Adrenal gland (tissue), 12 donors: ENCODE results near the gene LGALS16. TPM values are rescaled to one million over a fixed set of nuclear protein-coding genes. Genes with fewer than 3 reads are reported as not detected.
"Not testable (repeated sequence)": the region's sequence is repeated elsewhere in the genome, so short reads cannot be mapped to it uniquely, and the experiment has no call there.

Source experiments
- DNase-seq, 7 donors: peaks; one replicate each; pipeline ENCODE4 v3.0.0-alpha.2; 2019 to 2020
- H3K27ac ChIP-seq, 5 donors: fragments of 200-600 bp; sonication (generic) in 4 of 5; 1 replicate in 3 of 5; 2 replicates in 2 of 5; pipeline versions ENCODE4 v1.5.1 to v1.8.0; 2016 to 2020; ENCODE audit warnings: mild to moderate bottlenecking in 1 of 5
- H3K27me3 ChIP-seq: fragments of 200-600 bp; 2 replicates; pipeline ENCODE4 v1.8.0; 2021
- H3K36me3 ChIP-seq, 2 donors: fragments of 200-600 bp; replicated peaks in 1 of 2; 1 replicate in 1 of 2; 2 replicates in 1 of 2; pipeline versions ENCODE4 v1.5.1 to v1.8.0; 2018 to 2022
- H3K4me1 ChIP-seq, 2 donors: fragments of 200-600 bp; replicated peaks in 1 of 2; 1 replicate in 1 of 2; 2 replicates in 1 of 2; pipeline versions ENCODE4 v1.5.1 to v1.8.0; 2018 to 2021
- H3K4me3 ChIP-seq, 4 donors: fragments of 200-600 bp; sonication (generic) in 3 of 4; one replicate each; pipeline ENCODE4 v1.5.1; 2016 to 2018
- H3K9me3 ChIP-seq, 3 donors: fragments of 200-600 bp; sonication (generic) in 1 of 3; replicated peaks in 1 of 3; 1 replicate in 2 of 3; 2 replicates in 1 of 3; pipeline versions ENCODE4 v1.5.1 to v1.8.0; 2016 to 2021
- POLR2A ChIP-seq, 2 donors: fragments of 450-650 bp; IDR thresholded peaks; one replicate each; pipeline ENCODE4 v1.6.1; 2017; ENCODE audit warnings: antibody characterized with exemption in 2 of 2, mild to moderate bottlenecking in 2 of 2, moderate library complexity in 1 of 2
- WGBS, 4 donors: extraction: QIAGEN DNeasy Blood & Tissue Kit in 2 of 4; methylation state at CpG; one replicate each; pipeline versions ENCODE4 v1.1.5 to v1.1.7; 2013 to 2017; 5-methylcytosine and 5-hydroxymethylcytosine counted together
- intact Hi-C, 2 donors: fragments of 100-400 bp; cut with DNase I; formaldehyde crosslinking; loops; one replicate each; pipeline versions ENCODE4 v1.14.1 to v1.15.0; 2022 to 2023
- polyA plus RNA-seq, 3 donors: library from polyadenylated mRNA; stranded (reverse); fragments of 200-250 nt in 2 of 3; fragments of 350-450 nt in 1 of 3; fragmentation: Illumina TruSeq in 1 of 3; extraction: RNeasy Lipid Tissue Mini Kit (QIAGEN cat#74804) in 1 of 3; gene quantifications; one replicate each; pipeline ENCODE4 v1.2.3, GENCODE V29; 2013 to 2014
- total RNA-seq, 9 donors: library from RNA; depleted of rRNA in 4 of 9; stranded (reverse); fragments of >200 nt in 4 of 9; fragments of 120-200 nt in 1 of 9; fragmentation: NEBNext Ultra II Directional in 1 of 9; extraction: Animal tissue kit (Norgen Biotek cat#: 25700) in 1 of 9; gene quantifications; one replicate each; pipeline versions ENCODE4 v1.1.0 to v1.2.4, GENCODE V29; 2013 to 2023
- TF ChIP-seq, protein P1 (sequence below), 6 experiments: fragments of 450-650 bp in 4 of 6; fragments of 200-600 bp in 2 of 6; sonication (generic) in 1 of 6; IDR thresholded peaks; 1 replicate in 5 of 6; 2 replicates in 1 of 6; pipeline versions ENCODE4 v1.5.1 to v1.8.0; 2016 to 2021; ENCODE audit warnings: antibody characterized with exemption in 6 of 6, mild to moderate bottlenecking in 2 of 6, moderate library complexity in 1 of 6
- donor health status: healthy with polysubstance abuse.
- donor health status: Bipolar disorder and iron deficiency.
- donor health status: DM: yes; HTN: yes; CAD: no.
- donor health status: DM: no; HTN: no; CAD: no.
- donor health status: DM: no; HTN: no; CAD: no.
- donor health status: DM: yes; HTN: yes; CAD: no.

Gene LGALS16
- total and polyA plus RNA-seq, 12 donors = 1.4 TPM; not detected in 11

DNA sequence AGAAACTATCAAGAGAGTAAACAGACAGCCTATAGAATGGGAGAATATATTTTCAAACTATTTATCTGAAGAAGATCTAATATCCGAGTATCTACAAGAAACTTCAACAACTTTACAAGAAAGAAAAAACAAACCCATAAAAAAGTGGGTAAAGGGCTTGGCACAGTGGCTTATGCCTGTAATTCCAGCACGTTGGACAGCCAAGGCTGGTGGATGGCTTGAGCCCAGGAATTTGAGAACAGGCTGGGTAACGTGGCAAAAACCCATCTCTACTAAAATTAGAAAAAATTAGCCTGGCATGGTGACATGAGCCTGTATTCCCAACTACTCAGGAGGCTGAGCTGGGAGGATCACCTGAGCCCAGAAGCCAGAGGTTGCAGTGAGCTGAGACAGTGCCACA lies 7.8 kb upstream of the LGALS16 start:
- no peak for DNase-seq
- Histone ChIP-seq H3K4me1 (no peaks in the 10 kb centered on the region), H3K4me3 (no peak overlapping the region), H3K9me3 (no peaks in the 10 kb centered on the region), H3K27me3 (no peaks in the 10 kb centered on the region), H3K36me3 (no peaks in the 10 kb centered on the region), H3K27ac (no peak overlapping the region)
- 35 to 50% (median 42%) methylated on average over 3 of the region's 3 CpGs for WGBS, 4 donors
- intact Hi-C loops = no loop called here
- TF ChIP-seq POLR2A (IDR thresholded peaks at IDR 0.05) = no peak
- TF ChIP-seq, protein P1, sequence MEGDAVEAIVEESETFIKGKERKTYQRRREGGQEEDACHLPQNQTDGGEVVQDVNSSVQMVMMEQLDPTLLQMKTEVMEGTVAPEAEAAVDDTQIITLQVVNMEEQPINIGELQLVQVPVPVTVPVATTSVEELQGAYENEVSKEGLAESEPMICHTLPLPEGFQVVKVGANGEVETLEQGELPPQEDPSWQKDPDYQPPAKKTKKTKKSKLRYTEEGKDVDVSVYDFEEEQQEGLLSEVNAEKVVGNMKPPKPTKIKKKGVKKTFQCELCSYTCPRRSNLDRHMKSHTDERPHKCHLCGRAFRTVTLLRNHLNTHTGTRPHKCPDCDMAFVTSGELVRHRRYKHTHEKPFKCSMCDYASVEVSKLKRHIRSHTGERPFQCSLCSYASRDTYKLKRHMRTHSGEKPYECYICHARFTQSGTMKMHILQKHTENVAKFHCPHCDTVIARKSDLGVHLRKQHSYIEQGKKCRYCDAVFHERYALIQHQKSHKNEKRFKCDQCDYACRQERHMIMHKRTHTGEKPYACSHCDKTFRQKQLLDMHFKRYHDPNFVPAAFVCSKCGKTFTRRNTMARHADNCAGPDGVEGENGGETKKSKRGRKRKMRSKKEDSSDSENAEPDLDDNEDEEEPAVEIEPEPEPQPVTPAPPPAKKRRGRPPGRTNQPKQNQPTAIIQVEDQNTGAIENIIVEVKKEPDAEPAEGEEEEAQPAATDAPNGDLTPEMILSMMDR (IDR thresholded peaks at IDR 0.05) = no peak

DNA sequence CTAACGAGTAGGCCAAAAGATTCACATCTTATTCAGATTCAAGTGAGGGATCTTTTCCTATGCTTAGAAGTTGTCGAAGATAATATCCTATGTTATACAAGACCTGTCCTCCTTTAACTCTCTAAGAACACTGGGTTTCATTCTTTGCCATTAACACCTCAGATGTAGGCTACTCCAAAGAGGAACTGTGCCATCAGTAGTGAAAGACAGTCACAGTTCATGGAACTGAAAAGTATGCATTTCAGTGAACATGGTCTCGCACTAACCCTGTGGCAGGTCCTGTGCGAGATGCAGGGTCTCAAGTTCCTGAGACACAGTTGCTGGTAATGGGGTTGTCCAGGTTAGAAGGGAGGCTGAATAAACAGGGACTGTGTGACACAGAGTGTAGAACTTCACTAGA lies 4.1 kb downstream of the LGALS16 start:
- intact Hi-C loops = no loop called here
- Histone ChIP-seq H3K9me3 (no peaks in the 10 kb centered on the region), H3K27ac (no peak overlapping the region), H3K36me3 (no peaks in the 10 kb centered on the region), H3K4me1 (no peaks in the 10 kb centered on the region), H3K4me3 (no peak overlapping the region), H3K27me3 (no peaks in the 10 kb centered on the region)
- no peak for TF ChIP-seq POLR2A (IDR thresholded peaks at IDR 0.05)
- TF ChIP-seq, protein P1 (IDR thresholded peaks at IDR 0.05) = no peak
- WGBS, 4 donors = 70 to 74% (median 72%) methylated on average over 4 of the region's 4 CpGs
- no peak for DNase-seq

DNA sequence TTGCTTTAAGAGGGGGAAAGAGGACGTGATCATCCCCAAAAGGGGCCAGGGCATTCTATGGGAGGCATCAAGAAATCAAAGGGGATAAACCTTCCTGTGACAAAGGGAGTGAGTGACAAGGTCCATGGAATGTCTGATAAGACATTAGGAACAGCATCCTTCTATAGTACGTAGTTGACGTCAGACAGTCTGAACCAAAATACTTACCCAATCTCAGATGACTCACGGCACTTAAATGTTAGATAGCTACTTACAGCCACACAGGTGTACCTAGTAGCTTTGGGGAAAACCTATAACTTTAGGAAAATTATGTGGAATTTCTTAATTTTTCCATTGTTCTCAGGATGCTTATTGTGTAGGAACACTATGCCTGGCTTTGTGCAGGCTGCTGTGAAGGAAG lies 4.9 kb downstream of the LGALS16 start:
- 55 to 74% (median 63%) methylated on average over 4 of the region's 4 CpGs for WGBS, 4 donors
- no peak for DNase-seq
- Histone ChIP-seq H3K27ac (no peak overlapping the region), H3K36me3 (no peaks in the 10 kb centered on the region), H3K4me1 (no peaks in the 10 kb centered on the region), H3K27me3 (no peaks in the 10 kb centered on the region), H3K4me3 (no peak overlapping the region), H3K9me3 (no peaks in the 10 kb centered on the region)
- intact Hi-C loops = no loop called here
- TF ChIP-seq, protein P1 (IDR thresholded peaks at IDR 0.05) = no peak
- TF ChIP-seq POLR2A (IDR thresholded peaks at IDR 0.05) = no peak

DNA sequence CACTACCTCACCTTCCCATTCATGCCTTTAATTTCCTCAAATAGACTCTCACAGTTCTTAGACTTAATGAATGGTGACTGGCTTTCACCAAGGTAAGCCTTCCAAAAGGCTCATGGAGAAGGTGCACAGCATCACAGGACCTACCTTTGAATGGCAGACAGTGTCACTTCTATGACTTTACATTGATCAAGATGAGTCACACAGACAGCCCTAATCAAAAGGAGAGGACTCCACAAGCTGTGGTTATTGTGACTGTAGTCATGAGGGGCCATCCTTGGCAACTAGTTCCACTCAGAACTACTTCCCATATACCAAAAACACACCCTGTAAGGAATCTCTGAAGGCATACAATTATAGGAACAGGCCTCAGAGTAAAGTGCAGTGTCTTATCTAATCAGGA lies 5.9 kb downstream of the LGALS16 start:
- Histone ChIP-seq H3K4me3 (no peak overlapping the region), H3K4me1 (no peaks in the 10 kb centered on the region), H3K36me3 (no peaks in the 10 kb centered on the region), H3K27ac (no peak overlapping the region), H3K9me3 (no peaks in the 10 kb centered on the region), H3K27me3 (no peaks in the 10 kb centered on the region)
- no peak for DNase-seq
- TF ChIP-seq, protein P1 (IDR thresholded peaks at IDR 0.05) = no peak
- no peak for TF ChIP-seq POLR2A (IDR thresholded peaks at IDR 0.05)
- intact Hi-C loops = no loop called here

DNA sequence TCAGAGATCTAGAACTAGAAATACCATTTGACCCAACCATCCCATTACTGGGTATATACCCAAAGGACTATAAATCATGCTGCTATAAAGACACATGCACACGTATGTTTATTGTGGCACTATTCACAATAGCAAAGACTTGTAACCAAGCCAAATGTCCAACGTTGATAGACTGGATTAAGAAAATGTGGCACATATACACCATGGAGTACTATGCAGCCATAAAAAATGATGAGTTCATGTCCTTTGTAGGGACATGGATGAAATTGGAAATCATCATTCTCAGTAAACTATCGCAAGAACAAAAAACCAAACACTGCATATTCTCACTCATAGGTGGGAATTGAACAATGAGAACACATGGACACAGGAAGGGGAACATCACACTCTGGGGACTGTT lies 14.1 kb downstream of the LGALS16 start:
- intact Hi-C loops = loop anchor here (5.0 to 10.0 kb wide), 2 partner anchors 118 to 235 kb away; partner anchors contain the start of gene RPS16 (in 1 of the 2)
- H3K36me3 ChIP-seq, DNase-seq, H3K4me3 ChIP-seq, H3K27ac ChIP-seq, H3K9me3 ChIP-seq, H3K27me3 ChIP-seq, H3K4me1 ChIP-seq: not testable (repeated sequence)
- 54 to 72% (median 68%) methylated on average over 2 of the region's 3 CpGs for WGBS, 4 donors
